ENCODE measurements around the gene CCL28.

GRCh38 chr5:43429016-43429415 lies 16.8 kb upstream of the CCL28 start:
- TF ChIP-seq FOXO4 (CRISPR knock-in tag; IDR thresholded peaks at IDR 0.05) (no peak), TCF7 (IDR thresholded peaks at IDR 0.05; ENCODE audit: borderline replicate concordance) (no peak), FOXP1 (CRISPR knock-in tag; IDR thresholded peaks at IDR 0.05) (no peak), ZNF512 (tag; IDR thresholded peaks at IDR 0.05) (no peak), GMEB1 (CRISPR knock-in tag; IDR thresholded peaks at IDR 0.05) (no peak), ARNT (IDR thresholded peaks at IDR 0.05) (no peak)
